ENCODE data around the gene FER. TPM values are rescaled to one million over a fixed set of nuclear protein-coding genes. Genes with fewer than 3 reads are reported as not detected.

Gene FER
- total RNA-seq, 2 experiments from 2014 or later: 9.0 to 9.8 TPM

DNA sequence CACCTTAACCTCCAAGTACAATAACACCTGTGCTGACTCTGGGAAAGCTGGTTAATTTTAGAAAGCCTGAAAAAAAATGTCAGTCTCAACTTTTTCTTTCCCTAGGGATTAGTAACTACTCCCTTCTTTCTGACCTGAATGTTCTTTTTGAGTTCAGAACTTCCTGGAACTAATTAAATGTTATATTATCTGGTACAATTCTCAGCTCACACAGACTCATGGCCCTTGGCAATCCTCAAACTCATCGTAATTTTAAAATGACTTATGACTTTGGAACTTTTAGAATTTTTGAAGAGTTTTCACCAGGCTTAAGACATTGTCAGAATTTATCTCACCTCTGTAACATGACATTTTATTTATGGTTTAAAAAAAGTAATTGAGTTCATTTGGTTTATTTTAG lies 315.0 kb downstream of the FER start:
- POLR2A ChIA-PET: no interaction called here
- H3K9me3 Mint-ChIP-seq: no peaks in the 10 kb centered on the region

DNA sequence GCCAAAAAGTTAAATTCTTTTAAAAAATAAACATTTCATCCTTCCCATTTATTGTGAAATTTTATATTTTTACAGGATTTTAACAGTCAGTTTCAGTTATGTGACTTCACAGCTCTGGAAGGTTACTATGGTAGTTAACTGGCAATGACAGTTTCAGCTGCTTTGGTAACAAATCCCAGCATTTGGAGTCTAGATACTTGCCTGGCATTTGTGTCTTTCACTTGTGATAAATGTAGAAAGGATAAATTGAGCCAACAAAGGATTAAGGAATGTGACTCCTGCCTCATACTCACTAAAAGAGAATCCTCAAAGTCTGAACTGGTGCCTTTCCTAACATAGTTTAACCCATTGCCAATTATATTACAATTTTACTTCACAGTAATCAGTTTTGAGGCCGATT lies 315.5 kb downstream of the FER start:
- CTCF ChIA-PET: no interaction called here
- ATAC-seq (no peak), DNase-seq (no peak)
- POLR2A ChIA-PET: no interaction called here
- peaks cover 1% of the 10 kb centered on the region for H3K36me3 Mint-ChIP-seq (ENCODE audit: low read depth)
- H3K27me3 Mint-ChIP-seq: no peaks in the 10 kb centered on the region
- H3K4me1 Mint-ChIP-seq (ENCODE audit: low read depth): no peaks in the 10 kb centered on the region
- no peaks in the 10 kb centered on the region for H3K9me3 Mint-ChIP-seq
- TF ChIP-seq, protein P1, sequence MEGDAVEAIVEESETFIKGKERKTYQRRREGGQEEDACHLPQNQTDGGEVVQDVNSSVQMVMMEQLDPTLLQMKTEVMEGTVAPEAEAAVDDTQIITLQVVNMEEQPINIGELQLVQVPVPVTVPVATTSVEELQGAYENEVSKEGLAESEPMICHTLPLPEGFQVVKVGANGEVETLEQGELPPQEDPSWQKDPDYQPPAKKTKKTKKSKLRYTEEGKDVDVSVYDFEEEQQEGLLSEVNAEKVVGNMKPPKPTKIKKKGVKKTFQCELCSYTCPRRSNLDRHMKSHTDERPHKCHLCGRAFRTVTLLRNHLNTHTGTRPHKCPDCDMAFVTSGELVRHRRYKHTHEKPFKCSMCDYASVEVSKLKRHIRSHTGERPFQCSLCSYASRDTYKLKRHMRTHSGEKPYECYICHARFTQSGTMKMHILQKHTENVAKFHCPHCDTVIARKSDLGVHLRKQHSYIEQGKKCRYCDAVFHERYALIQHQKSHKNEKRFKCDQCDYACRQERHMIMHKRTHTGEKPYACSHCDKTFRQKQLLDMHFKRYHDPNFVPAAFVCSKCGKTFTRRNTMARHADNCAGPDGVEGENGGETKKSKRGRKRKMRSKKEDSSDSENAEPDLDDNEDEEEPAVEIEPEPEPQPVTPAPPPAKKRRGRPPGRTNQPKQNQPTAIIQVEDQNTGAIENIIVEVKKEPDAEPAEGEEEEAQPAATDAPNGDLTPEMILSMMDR (IDR thresholded peaks at IDR 0.05): no peak
- H3K4me3 Mint-ChIP-seq: no peak overlapping the region
- intact Hi-C loops (cut with micrococcal nuclease): no loop called here
- H3K27ac Mint-ChIP-seq: no peak overlapping the region

More for the DNA sequence above, 315.0 kb downstream of the FER start:
- ATAC-seq: no peak
- Mint-ChIP-seq H3K27ac (no peak overlapping the region), H3K27me3 (no peaks in the 10 kb centered on the region), H3K4me3 (no peak overlapping the region), H3K36me3 (ENCODE audit: low read depth) (peaks cover 1% of the 10 kb centered on the region), H3K4me1 (ENCODE audit: low read depth) (no peaks in the 10 kb centered on the region)
- TF ChIP-seq, protein P1 (IDR thresholded peaks at IDR 0.05): no peak
- no peak for DNase-seq
- intact Hi-C loops (cut with micrococcal nuclease): no loop called here
- CTCF ChIA-PET: no interaction called here

- ChIA-PET POLR2A (no interaction called here), CTCF (no interaction called here)
- no peaks in the 10 kb centered on the region for H3K9me3 Mint-ChIP-seq
- H3K4me3 Mint-ChIP-seq: no peak overlapping the region
- no peaks in the 10 kb centered on the region for H3K36me3 Mint-ChIP-seq (ENCODE audit: low read depth)
- ATAC-seq (no peak), DNase-seq (no peak)
- no peaks in the 10 kb centered on the region for H3K4me1 Mint-ChIP-seq (ENCODE audit: low read depth)
- intact Hi-C loops (cut with micrococcal nuclease): no loop called here
- H3K27ac Mint-ChIP-seq: no peak overlapping the region
- TF ChIP-seq, protein P1 (IDR thresholded peaks at IDR 0.05): no peak
- H3K27me3 Mint-ChIP-seq: no peaks in the 10 kb centered on the region
Measured at GRCh38 chr5:109076741-109077140, 329.0 kb downstream of the FER start.

- no peak for DNase-seq
- TF ChIP-seq, protein P1 (IDR thresholded peaks at IDR 0.05): no peak
- CTCF ChIA-PET: no interaction called here
- intact Hi-C loops (cut with micrococcal nuclease): no loop called here
- POLR2A ChIA-PET: no interaction called here
- H3K36me3 Mint-ChIP-seq (ENCODE audit: low read depth): no peaks in the 10 kb centered on the region
- H3K4me1 Mint-ChIP-seq (ENCODE audit: low read depth): no peaks in the 10 kb centered on the region
- H3K27me3 Mint-ChIP-seq: no peaks in the 10 kb centered on the region
- no peak overlapping the region for H3K4me3 Mint-ChIP-seq
- no peak for ATAC-seq
- no peaks in the 10 kb centered on the region for H3K9me3 Mint-ChIP-seq
- no peak overlapping the region for H3K27ac Mint-ChIP-seq
Measured at GRCh38 chr5:109078448-109078847, 330.8 kb downstream of the FER start.

DNA sequence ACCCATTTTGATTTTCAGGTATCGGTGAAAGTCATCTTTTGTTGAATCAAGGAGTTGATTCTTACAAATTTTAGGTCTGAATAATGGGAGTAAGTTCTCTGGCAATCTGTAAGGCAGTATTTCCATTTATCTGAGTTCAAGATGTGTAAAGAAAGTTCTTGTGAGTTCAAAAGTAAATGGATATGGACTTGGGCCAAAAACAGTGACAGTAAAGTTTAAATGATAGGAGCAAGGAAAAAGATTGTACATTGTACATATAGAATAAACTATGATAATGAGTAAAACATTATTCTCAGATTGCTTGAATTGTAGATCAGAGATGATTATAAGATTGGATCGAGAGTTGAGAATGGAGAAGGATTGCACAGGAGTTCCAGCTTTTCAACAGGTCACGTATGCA lies 332.8 kb downstream of the FER start:
- TF ChIP-seq, protein P1 (IDR thresholded peaks at IDR 0.05): no peak
- no peaks in the 10 kb centered on the region for H3K36me3 Mint-ChIP-seq (ENCODE audit: low read depth)
- no peaks in the 10 kb centered on the region for H3K9me3 Mint-ChIP-seq
- H3K27ac Mint-ChIP-seq: no peak overlapping the region
- no peaks in the 10 kb centered on the region for H3K4me1 Mint-ChIP-seq (ENCODE audit: low read depth)
- H3K27me3 Mint-ChIP-seq: no peaks in the 10 kb centered on the region
- CTCF ChIA-PET: no interaction called here
- ATAC-seq (no peak), DNase-seq (no peak)
- intact Hi-C loops (cut with micrococcal nuclease): no loop called here
- POLR2A ChIA-PET: no interaction called here
- no peak overlapping the region for H3K4me3 Mint-ChIP-seq
